ENCODE results near the gene TAF15. TPM values are rescaled to one million over a fixed set of nuclear protein-coding genes. Genes with fewer than 3 reads are reported as not detected.

TAF15 gene
- total and polyA plus RNA-seq, 10 of the 15 experiments (the other 5 are each of a cell fraction or from before 2014, with no cell fraction given), result 9.5 to 259 (median 40.4) TPM

DNA sequence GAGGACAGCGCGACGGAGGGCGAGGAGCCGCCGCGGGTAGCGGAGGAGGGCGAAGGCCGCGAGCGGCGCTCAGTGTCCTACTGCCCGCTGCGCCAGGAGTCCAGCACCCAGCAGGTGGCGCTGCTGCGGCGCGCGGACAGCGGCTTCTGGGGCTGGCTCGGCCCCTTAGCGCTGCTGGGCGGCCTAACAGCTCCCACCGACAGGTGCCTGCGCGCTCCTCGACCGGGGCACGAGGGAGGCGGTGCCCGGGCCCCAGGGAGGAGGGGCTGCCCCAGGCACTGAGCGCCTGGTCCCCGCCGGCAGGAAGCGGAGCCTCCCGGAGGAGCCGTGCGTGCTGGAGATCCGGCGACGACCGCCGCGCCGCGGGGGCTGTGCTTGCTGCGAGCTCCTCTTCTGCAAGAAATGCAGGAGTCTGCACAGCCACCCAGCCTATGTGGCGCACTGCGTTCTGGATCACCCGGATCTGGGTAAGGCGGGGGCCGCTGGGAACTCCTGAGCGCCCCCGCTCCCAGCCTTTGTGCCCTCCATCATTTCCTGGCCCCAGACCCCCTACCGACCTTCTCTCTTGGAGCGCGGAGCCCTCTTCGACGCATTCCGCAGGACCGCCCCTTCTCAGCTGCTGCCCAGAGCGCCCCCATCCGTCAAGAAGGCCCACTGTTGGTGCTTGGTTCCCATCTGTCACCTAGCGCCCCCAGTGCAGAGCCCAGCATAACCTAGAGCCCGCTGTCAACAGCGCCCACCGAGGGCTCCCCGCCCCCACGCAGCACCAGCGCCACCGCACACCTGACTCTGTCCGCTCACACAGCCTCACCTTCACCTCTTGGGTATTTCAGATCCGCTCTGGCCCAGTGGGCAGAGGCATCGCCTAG is 44.9 kb upstream of the TAF15 start (continued):
- TF ChIP-seq ESRRA (IDR thresholded peaks at IDR 0.05; ENCODE audit: low read length) (no peak), PML (IDR thresholded peaks at IDR 0.05; ENCODE audit: low read length) (no peak), NR2C2 (IDR thresholded peaks at IDR 0.05; ENCODE audit: borderline replicate concordance, control insufficient read depth, insufficient read length, low read depth) (no peak), STAT3 (IDR thresholded peaks at IDR 0.05; ENCODE audit: low read depth, low read length) (no peak), NRF1 (conservative IDR thresholded peaks at IDR 0.05; ENCODE audit: low read depth, low read length) (0 out of 2 replicates have a peak, but pooled peaks have one; percentile 12), BCL11A (IDR thresholded peaks at IDR 0.05; ENCODE audit: low read depth, low read length) (no peak), ZNF207 (IDR thresholded peaks at IDR 0.05; ENCODE audit: borderline replicate concordance) (no peak), NBN (IDR thresholded peaks at IDR 0.05) (0 out of 2 replicates have a peak, but pooled peaks have one; percentile 43), SIX5 (IDR thresholded peaks at IDR 0.05; ENCODE audit: low read depth, low read length, severe bottlenecking) (no peak), RFX5 (IDR thresholded peaks at IDR 0.05; ENCODE audit: low read depth, low read length) (no peak), SMC3 (IDR thresholded peaks at IDR 0.05; ENCODE audit: borderline replicate concordance, low read length) (peak; percentile 72), BHLHE40 (IDR thresholded peaks at IDR 0.05; ENCODE audit: borderline replicate concordance in 1 of 2, low read depth in 2 of 2, low read length in 1 of 2) (peak; percentile 70 to 93; a peak in 3 of 4 replicates), MTA2 (IDR thresholded peaks at IDR 0.05; ENCODE audit: low read depth) (no peak), EGR1 (IDR thresholded peaks at IDR 0.05; ENCODE audit: borderline replicate concordance in 1 of 2, low read depth in 2 of 2, low read length in 2 of 2) (peak in 1 of 2 experiments; percentile 22; a peak in 1 of 3 replicates)
- TF ChIP-seq, protein P1, sequence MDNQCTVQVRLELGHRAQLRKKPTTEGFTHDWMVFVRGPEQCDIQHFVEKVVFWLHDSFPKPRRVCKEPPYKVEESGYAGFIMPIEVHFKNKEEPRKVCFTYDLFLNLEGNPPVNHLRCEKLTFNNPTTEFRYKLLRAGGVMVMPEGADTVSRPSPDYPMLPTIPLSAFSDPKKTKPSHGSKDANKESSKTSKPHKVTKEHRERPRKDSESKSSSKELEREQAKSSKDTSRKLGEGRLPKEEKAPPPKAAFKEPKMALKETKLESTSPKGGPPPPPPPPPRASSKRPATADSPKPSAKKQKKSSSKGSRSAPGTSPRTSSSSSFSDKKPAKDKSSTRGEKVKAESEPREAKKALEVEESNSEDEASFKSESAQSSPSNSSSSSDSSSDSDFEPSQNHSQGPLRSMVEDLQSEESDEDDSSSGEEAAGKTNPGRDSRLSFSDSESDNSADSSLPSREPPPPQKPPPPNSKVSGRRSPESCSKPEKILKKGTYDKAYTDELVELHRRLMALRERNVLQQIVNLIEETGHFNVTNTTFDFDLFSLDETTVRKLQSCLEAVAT (IDR thresholded peaks at IDR 0.05), result no peak
- TF ChIP-seq, protein P2, sequence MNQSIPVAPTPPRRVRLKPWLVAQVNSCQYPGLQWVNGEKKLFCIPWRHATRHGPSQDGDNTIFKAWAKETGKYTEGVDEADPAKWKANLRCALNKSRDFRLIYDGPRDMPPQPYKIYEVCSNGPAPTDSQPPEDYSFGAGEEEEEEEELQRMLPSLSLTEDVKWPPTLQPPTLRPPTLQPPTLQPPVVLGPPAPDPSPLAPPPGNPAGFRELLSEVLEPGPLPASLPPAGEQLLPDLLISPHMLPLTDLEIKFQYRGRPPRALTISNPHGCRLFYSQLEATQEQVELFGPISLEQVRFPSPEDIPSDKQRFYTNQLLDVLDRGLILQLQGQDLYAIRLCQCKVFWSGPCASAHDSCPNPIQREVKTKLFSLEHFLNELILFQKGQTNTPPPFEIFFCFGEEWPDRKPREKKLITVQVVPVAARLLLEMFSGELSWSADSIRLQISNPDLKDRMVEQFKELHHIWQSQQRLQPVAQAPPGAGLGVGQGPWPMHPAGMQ (IDR thresholded peaks at IDR 0.05; ENCODE audit: borderline replicate concordance), result no peak
- TF ChIP-seq, protein P3, sequence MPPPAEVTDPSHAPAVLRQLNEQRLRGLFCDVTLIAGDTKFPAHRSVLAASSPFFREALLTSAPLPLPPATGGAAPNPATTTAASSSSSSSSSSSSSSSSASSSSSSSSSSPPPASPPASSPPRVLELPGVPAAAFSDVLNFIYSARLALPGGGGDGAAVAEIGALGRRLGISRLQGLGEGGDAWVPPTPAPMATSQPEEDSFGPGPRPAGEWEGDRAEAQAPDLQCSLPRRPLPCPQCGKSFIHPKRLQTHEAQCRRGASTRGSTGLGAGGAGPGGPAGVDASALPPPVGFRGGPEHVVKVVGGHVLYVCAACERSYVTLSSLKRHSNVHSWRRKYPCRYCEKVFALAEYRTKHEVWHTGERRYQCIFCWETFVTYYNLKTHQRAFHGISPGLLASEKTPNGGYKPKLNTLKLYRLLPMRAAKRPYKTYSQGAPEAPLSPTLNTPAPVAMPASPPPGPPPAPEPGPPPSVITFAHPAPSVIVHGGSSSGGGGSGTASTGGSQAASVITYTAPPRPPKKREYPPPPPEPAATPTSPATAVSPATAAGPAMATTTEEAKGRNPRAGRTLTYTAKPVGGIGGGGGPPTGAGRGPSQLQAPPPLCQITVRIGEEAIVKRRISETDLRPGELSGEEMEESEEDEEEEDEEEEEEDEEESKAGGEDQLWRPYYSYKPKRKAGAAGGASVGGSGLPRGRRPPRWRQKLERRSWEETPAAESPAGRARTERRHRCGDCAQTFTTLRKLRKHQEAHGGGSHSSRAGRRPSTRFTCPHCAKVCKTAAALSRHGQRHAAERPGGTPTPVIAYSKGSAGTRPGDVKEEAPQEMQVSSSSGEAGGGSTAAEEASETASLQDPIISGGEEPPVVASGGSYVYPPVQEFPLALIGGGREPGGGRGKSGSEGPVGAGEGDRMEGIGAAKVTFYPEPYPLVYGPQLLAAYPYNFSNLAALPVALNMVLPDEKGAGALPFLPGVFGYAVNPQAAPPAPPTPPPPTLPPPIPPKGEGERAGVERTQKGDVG (CRISPR knock-in tag; IDR thresholded peaks at IDR 0.05), result no peak
- TF ChIP-seq, protein P4, sequence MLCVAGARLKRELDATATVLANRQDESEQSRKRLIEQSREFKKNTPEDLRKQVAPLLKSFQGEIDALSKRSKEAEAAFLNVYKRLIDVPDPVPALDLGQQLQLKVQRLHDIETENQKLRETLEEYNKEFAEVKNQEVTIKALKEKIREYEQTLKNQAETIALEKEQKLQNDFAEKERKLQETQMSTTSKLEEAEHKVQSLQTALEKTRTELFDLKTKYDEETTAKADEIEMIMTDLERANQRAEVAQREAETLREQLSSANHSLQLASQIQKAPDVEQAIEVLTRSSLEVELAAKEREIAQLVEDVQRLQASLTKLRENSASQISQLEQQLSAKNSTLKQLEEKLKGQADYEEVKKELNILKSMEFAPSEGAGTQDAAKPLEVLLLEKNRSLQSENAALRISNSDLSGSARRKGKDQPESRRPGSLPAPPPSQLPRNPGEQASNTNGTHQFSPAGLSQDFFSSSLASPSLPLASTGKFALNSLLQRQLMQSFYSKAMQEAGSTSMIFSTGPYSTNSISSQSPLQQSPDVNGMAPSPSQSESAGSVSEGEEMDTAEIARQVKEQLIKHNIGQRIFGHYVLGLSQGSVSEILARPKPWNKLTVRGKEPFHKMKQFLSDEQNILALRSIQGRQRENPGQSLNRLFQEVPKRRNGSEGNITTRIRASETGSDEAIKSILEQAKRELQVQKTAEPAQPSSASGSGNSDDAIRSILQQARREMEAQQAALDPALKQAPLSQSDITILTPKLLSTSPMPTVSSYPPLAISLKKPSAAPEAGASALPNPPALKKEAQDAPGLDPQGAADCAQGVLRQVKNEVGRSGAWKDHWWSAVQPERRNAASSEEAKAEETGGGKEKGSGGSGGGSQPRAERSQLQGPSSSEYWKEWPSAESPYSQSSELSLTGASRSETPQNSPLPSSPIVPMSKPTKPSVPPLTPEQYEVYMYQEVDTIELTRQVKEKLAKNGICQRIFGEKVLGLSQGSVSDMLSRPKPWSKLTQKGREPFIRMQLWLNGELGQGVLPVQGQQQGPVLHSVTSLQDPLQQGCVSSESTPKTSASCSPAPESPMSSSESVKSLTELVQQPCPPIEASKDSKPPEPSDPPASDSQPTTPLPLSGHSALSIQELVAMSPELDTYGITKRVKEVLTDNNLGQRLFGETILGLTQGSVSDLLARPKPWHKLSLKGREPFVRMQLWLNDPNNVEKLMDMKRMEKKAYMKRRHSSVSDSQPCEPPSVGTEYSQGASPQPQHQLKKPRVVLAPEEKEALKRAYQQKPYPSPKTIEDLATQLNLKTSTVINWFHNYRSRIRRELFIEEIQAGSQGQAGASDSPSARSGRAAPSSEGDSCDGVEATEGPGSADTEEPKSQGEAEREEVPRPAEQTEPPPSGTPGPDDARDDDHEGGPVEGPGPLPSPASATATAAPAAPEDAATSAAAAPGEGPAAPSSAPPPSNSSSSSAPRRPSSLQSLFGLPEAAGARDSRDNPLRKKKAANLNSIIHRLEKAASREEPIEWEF (IDR thresholded peaks at IDR 0.05; ENCODE audit: insufficient replicate concordance, low read depth, low read length), result no peak

Data from GM12878 (cell line).